Right lobe of liver (tissue), 6 donors: ENCODE data around the gene COL21A1. TPM values are rescaled to one million over a fixed set of nuclear protein-coding genes. Genes with fewer than 3 reads are reported as not detected.
"Not testable (repeated sequence)": the region's sequence is repeated elsewhere in the genome, so short reads cannot be mapped to it uniquely, and the experiment has no call there.

Source experiments
- ATAC-seq, 4 donors: fragments of 200-7000 bp; cut with Tn5 transposase; one replicate each; pipeline ENCODE4 v1.9.1; 2020; ENCODE audit warnings: mild to moderate bottlenecking in 4 of 4, moderate library complexity in 4 of 4
- DNase-seq, 3 donors: peaks; one replicate each; pipeline ENCODE4 v3.0.0-alpha.2; 2020
- H3K27ac ChIP-seq, 3 donors: fragments of 200-600 bp; one replicate each; pipeline ENCODE4 v1.8.0; 2022
- H3K27me3 ChIP-seq, 2 donors: fragments of 200-600 bp; one replicate each; pipeline ENCODE4 v1.8.0; 2022
- H3K36me3 ChIP-seq, 4 donors: fragments of 200-600 bp; sonication (generic) in 1 of 4; one replicate each; pipeline versions ENCODE4 v1.5.1 to v1.8.0; 2017 to 2022; ENCODE audit warnings: control low read depth in 1 of 4
- H3K4me1 ChIP-seq, 4 donors: fragments of 200-600 bp; sonication (generic) in 1 of 4; one replicate each; pipeline versions ENCODE4 v1.5.1 to v1.8.0; 2017 to 2022; ENCODE audit warnings: control low read depth in 1 of 4
- H3K4me3 ChIP-seq, 3 donors: fragments of 200-600 bp; one replicate each; pipeline ENCODE4 v1.8.0; 2022
- H3K9me3 ChIP-seq, 4 donors: fragments of 200-600 bp; sonication (generic) in 1 of 4; one replicate each; pipeline versions ENCODE4 v1.5.1 to v1.8.0; 2017 to 2022; ENCODE audit warnings: control low read depth in 1 of 4
- POLR2A ChIP-seq: fragments of 450-650 bp; IDR thresholded peaks from one replicate; pipeline ENCODE4 v1.6.1; 2017; ENCODE audit warnings: antibody characterized with exemption, mild to moderate bottlenecking
- WGBS: methylation state at CpG from one replicate; pipeline ENCODE4 v1.1.6; 2018; ENCODE audit warnings: low coverage, low lambda C conversion rate; ENCODE audit not compliant: insufficient coverage; ENCODE audit errors: missing lambda C conversion rate; 5-methylcytosine and 5-hydroxymethylcytosine counted together
- intact Hi-C, 2 donors: fragments of 100-400 bp; cut with DNase I; formaldehyde crosslinking; loops; one replicate each; pipeline versions ENCODE4 v1.11.2 to v1.14.1; 2022
- total RNA-seq, 6 experiments: library from RNA; depleted of rRNA in 2 of 6; stranded (reverse); fragments of >200 nt in 2 of 6; fragmentation: NEBNext Ultra II Directional in 3 of 6; extraction: Animal tissue kit (Norgen Biotek cat#: 25700) in 3 of 6; gene quantifications; one replicate each; pipeline versions ENCODE4 v1.1.0 to v1.2.4, GENCODE V29; 2016 to 2023
- TF ChIP-seq, protein P1 (sequence below), 4 donors: fragments of 200-600 bp in 3 of 4; fragments of 450-650 bp in 1 of 4; IDR thresholded peaks; one replicate each; pipeline versions ENCODE4 v1.5.1 to v1.8.0; 2016 to 2022; ENCODE audit warnings: antibody characterized with exemption in 4 of 4, mild to moderate bottlenecking in 2 of 4
- donor health status: DM: no; HTN: yes; CAD: no.
- donor health status: DM: no; HTN: no; CAD: no.
- donor health status: DM: no; HTN: no; CAD: no.
- donor health status: DM: no; HTN: yes; CAD: no.
- donor health status: DM: no; HTN: yes; CAD: no.

The COL21A1 gene
- total RNA-seq, 6 experiments from 2014 or later, result 0.11 to 0.73 (median 0.50) TPM

- intact Hi-C loops, result no loop called here
- ATAC-seq (no peak), DNase-seq (no peak)
- no peak for TF ChIP-seq POLR2A
- TF ChIP-seq, protein P1, sequence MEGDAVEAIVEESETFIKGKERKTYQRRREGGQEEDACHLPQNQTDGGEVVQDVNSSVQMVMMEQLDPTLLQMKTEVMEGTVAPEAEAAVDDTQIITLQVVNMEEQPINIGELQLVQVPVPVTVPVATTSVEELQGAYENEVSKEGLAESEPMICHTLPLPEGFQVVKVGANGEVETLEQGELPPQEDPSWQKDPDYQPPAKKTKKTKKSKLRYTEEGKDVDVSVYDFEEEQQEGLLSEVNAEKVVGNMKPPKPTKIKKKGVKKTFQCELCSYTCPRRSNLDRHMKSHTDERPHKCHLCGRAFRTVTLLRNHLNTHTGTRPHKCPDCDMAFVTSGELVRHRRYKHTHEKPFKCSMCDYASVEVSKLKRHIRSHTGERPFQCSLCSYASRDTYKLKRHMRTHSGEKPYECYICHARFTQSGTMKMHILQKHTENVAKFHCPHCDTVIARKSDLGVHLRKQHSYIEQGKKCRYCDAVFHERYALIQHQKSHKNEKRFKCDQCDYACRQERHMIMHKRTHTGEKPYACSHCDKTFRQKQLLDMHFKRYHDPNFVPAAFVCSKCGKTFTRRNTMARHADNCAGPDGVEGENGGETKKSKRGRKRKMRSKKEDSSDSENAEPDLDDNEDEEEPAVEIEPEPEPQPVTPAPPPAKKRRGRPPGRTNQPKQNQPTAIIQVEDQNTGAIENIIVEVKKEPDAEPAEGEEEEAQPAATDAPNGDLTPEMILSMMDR (IDR thresholded peaks at IDR 0.05), result no peak
- no peak overlapping the region for H3K27ac ChIP-seq
- H3K9me3 ChIP-seq, result no peaks in the 10 kb centered on the region
- WGBS, result 43% methylated on average over 5 of the region's 5 CpGs
- H3K36me3 ChIP-seq, result no peaks in the 10 kb centered on the region
- H3K27me3 ChIP-seq, result no peaks in the 10 kb centered on the region
- H3K4me3 ChIP-seq, result no peak overlapping the region
- no peaks in the 10 kb centered on the region for H3K4me1 ChIP-seq
These were observed 16.4 kb upstream of the COL21A1 start for GRCh38 chr6:56263596-56264315.

DNA sequence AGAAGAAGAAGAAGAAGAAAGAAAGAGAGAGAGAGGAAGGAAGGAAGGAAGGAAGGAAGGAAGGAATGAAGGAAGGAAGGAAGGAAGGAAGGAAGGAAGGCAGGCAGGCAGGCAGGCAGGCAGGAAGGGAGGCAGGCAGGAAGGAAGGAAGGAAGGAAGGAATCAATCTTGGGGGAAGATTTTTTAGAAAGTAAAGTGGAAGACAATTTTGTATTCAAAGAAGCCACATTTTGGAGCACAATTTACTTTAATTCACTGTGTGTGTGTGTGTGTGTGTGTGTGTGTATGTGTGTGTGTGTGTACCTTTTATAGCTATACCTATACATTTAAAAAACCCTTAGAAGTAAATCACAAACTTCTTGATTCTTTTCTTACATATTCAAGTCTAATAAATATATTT lies 13.2 kb upstream of the COL21A1 start:
- ATAC-seq, H3K27me3 ChIP-seq, H3K4me3 ChIP-seq, H3K27ac ChIP-seq, H3K36me3 ChIP-seq, DNase-seq, H3K4me1 ChIP-seq, H3K9me3 ChIP-seq, intact Hi-C loops: not testable (repeated sequence)

DNA sequence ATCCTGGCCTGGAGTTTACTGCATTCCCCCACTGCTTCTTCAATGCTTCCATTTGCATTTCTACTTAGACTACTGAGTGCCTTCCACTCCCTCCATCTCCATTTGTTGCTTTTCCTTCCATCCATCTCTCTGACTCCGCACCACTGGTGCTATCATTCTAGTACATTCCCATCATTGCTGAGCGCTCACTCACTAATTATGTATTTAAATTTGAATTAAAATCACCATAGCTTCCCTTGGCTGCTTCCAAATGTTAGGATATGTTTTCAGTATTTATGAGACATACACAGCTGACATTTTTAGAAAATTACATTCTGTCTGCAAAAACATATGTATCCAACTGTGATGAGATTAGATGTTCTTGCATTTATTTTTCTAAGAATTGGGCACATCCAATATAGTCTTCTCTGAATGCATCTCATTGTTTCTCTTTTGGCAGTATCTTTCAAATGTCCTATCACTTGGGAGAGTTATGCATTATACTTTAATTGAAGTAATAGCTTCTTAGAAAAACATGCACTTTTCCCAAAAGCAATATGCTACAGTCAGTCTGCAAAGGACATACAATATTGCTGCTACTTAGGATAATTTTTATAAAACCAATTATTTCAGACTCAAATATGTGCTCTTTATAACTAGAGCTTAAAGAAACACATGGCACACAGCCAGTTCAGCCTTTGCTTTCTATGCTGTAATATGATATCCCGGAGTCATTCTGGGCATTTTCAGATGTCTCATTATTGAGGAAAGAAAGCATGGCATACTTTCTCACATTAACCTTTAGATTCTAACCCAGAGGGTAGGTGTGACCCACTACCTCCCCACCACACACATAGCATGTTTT lies 12.1 kb upstream of the COL21A1 start:
- no peak for DNase-seq
- intact Hi-C loops, result no loop called here
- 82% methylated on average over 3 of the region's 3 CpGs for WGBS

GRCh38 chr6:56255349-56255748 lies 8.0 kb upstream of the COL21A1 start:
- Histone ChIP-seq H3K36me3 (no peaks in the 10 kb centered on the region), H3K4me3 (no peak overlapping the region), H3K4me1 (no peaks in the 10 kb centered on the region), H3K27me3 (no peaks in the 10 kb centered on the region), H3K27ac (no peak overlapping the region), H3K9me3 (no peaks in the 10 kb centered on the region)
- intact Hi-C loops, result no loop called here
- no peak for DNase-seq
- 63% methylated on average over 1 of the region's 1 CpG for WGBS
- ATAC-seq, result no peak
- TF ChIP-seq POLR2A, result no peak

More for the DNA sequence above, 12.1 kb upstream of the COL21A1 start:
- Histone ChIP-seq H3K27me3 (no peaks in the 10 kb centered on the region), H3K4me3 (no peak overlapping the region), H3K9me3 (no peaks in the 10 kb centered on the region), H3K36me3 (no peaks in the 10 kb centered on the region), H3K27ac (no peak overlapping the region), H3K4me1 (no peaks in the 10 kb centered on the region)
- no peak for ATAC-seq
- TF ChIP-seq POLR2A, result no peak
- TF ChIP-seq, protein P1 (IDR thresholded peaks at IDR 0.05), result no peak

- H3K9me3 ChIP-seq, result no peaks in the 10 kb centered on the region
- WGBS, result 35% methylated on average over 2 of the region's 2 CpGs
- ATAC-seq (peak in 1 of 4 donors; percentile 30), DNase-seq (no peak)
- intact Hi-C loops, result no loop called here
- H3K27ac ChIP-seq, result no peak overlapping the region
- no peaks in the 10 kb centered on the region for H3K4me1 ChIP-seq
- no peaks in the 10 kb centered on the region for H3K36me3 ChIP-seq
- no peak overlapping the region for H3K4me3 ChIP-seq
- TF ChIP-seq, protein P1 (IDR thresholded peaks at IDR 0.05), result no peak
- no peaks in the 10 kb centered on the region for H3K27me3 ChIP-seq
These were observed 2.9 kb upstream of the COL21A1 start for GRCh38 chr6:56250266-56250665.
